SK-N-SH (cell line): ENCODE results near the gene ITGBL1. TPM values are rescaled to one million over a fixed set of nuclear protein-coding genes. Genes with fewer than 3 reads are reported as not detected.
A peak's percentile ranks its signal among the peaks of the same experiment; 100 is the strongest.

Source experiments
- CTCF ChIA-PET: fragments of 300-600, 350-600 bp; formaldehyde crosslinking; extraction: SDS; loops from one replicate; lab custom pipeline; 2021; lab: Yijun Ruan, JAX
- POLR2A ChIA-PET: fragments of 350-600 bp; sonication (Branson Sonifier 250); formaldehyde crosslinking; extraction: SDS; loops from one replicate; lab custom pipeline; 2020; ENCODE audit warnings: antibody characterized with exemption, inconsistent platforms; lab: Yijun Ruan, JAX
- DNase-seq: peaks from one replicate; pipeline ENCODE4 v3.0.0; 2012
- H2AFZ ChIP-seq: fragments of 200-600 bp; sonication (generic); 2 replicates; pipeline ENCODE4 v1.8.1; 2016; ENCODE audit warnings: antibody characterized with exemption, mild to moderate bottlenecking, low read depth
- H3F3A ChIP-seq: fragments of 200-600 bp; sonication (generic); replicated peaks from 2 replicates; pipeline ENCODE3; 2016; ENCODE audit warnings: antibody characterized with exemption, mild to moderate bottlenecking; ENCODE audit not compliant: insufficient read depth
- H3K27ac ChIP-seq, 2 experiments: fragments of 200-500 bp in 1 of 2; fragments of 200-600 bp in 1 of 2; sonication (Bioruptor generic) in 1 of 2; sonication (generic), shearing (Covaris generic) in 1 of 2; 2 replicates each; pipeline versions ENCODE4 v1.5.1 to v1.6.1; 2014 to 2016; ENCODE audit warnings: low read depth in 2 of 2, inconsistent platforms in 1 of 2, low read length in 1 of 2, mild to moderate bottlenecking in 1 of 2, mixed read lengths in 1 of 2
- H3K27me3 ChIP-seq: fragments of 200-600 bp; sonication (generic), shearing (Covaris generic); 2 replicates; pipeline ENCODE4 v1.6.1; 2016; ENCODE audit warnings: mixed run types; ENCODE audit not compliant: insufficient read depth
- H3K36me3 ChIP-seq, 2 experiments: fragments of 200-500 bp in 1 of 2; fragments of 200-600 bp in 1 of 2; sonication (Bioruptor generic) in 1 of 2; sonication (generic) in 1 of 2; replicated peaks in 1 of 2; 2 replicates each; pipeline versions ENCODE3 to v1.5.1; 2014 to 2016; ENCODE audit warnings: low read length in 1 of 2, mild to moderate bottlenecking in 1 of 2; ENCODE audit not compliant: insufficient read depth in 2 of 2, control insufficient read depth in 1 of 2
- H3K4me1 ChIP-seq, 2 experiments: fragments of 200-500 bp in 1 of 2; fragments of 200-600 bp in 1 of 2; sonication (Bioruptor generic) in 1 of 2; sonication (generic), shearing (Covaris generic) in 1 of 2; 2 replicates each; pipeline versions ENCODE4 v1.5.1 to v1.6.1; 2014 to 2016; ENCODE audit warnings: low read depth in 1 of 2, low read length in 1 of 2, mixed run types in 1 of 2; ENCODE audit not compliant: insufficient read depth in 2 of 2, control insufficient read depth in 1 of 2
- H3K4me2 ChIP-seq: fragments of 200-600 bp; sonication (generic), shearing (Covaris generic); 2 replicates; pipeline ENCODE4 v1.6.1; 2017; ENCODE audit warnings: mixed run types
- H3K4me3 ChIP-seq, 2 experiments: fragments of 200-500 bp in 1 of 2; fragments of 200-600 bp in 1 of 2; sonication (Bioruptor generic) in 1 of 2; sonication (generic), shearing (Covaris generic) in 1 of 2; 2 replicates each; pipeline versions ENCODE4 v1.5.1 to v1.8.1; 2014 to 2016; ENCODE audit warnings: low read depth in 2 of 2, inconsistent platforms in 1 of 2, low read length in 1 of 2, mild to moderate bottlenecking in 1 of 2, mixed read lengths in 1 of 2, moderate library complexity in 1 of 2
- H3K79me2 ChIP-seq: fragments of 200-600 bp; sonication (generic); 2 replicates; pipeline ENCODE4 v1.8.1; 2017; ENCODE audit warnings: mild to moderate bottlenecking; ENCODE audit not compliant: insufficient read depth
- H3K9ac ChIP-seq: fragments of 200-600 bp; sonication (generic); 2 replicates; pipeline ENCODE4 v1.6.1; 2017; ENCODE audit warnings: mixed run types
- H3K9me2 ChIP-seq: fragments of 200-600 bp; sonication (generic); 2 replicates; pipeline ENCODE4 v1.6.1; 2017; ENCODE audit warnings: mixed run types
- H3K9me3 ChIP-seq: fragments of 200-600 bp; sonication (generic); 2 replicates; pipeline ENCODE4 v1.6.1; 2017; ENCODE audit warnings: mixed run types, mild to moderate bottlenecking, moderate library complexity
- H4K20me1 ChIP-seq: fragments of 200-600 bp; sonication (generic); 2 replicates; pipeline ENCODE4 v1.6.1; 2017; ENCODE audit warnings: mild to moderate bottlenecking, mixed run types; ENCODE audit not compliant: insufficient read depth
- EZH2phosphoT487 ChIP-seq: fragments of 200-600 bp; sonication (generic); IDR thresholded peaks from 2 replicates; pipeline ENCODE4 v1.6.1; 2017; ENCODE audit warnings: low read depth, mixed run types, mild to moderate bottlenecking, antibody characterized with exemption, moderate library complexity, borderline replicate concordance
- FOXJ3 ChIP-seq: sonication (generic); formaldehyde crosslinking; IDR thresholded peaks from 2 replicates; pipeline ENCODE4 v1.5.1; 2020; ENCODE audit warnings: mild to moderate bottlenecking, missing genetic modification reagents
- GABPA ChIP-seq: IDR thresholded peaks from 2 replicates; pipeline ENCODE4 v1.4.0; 2012; ENCODE audit warnings: low read depth, mild to moderate bottlenecking
- MXI1 ChIP-seq: IDR thresholded peaks from 2 replicates; pipeline ENCODE4 v1.6.1; 2012; ENCODE audit warnings: mild to moderate bottlenecking, low read depth, low read length, improper control_type of control experiment
- NRF1 ChIP-seq: IDR thresholded peaks from 2 replicates; pipeline ENCODE4 v1.6.1; 2012; ENCODE audit warnings: low read depth, mild to moderate bottlenecking, low read length
- POLR2AphosphoS5 ChIP-seq: IDR thresholded peaks from 2 replicates; pipeline ENCODE4 v1.6.1; 2012; ENCODE audit warnings: low read depth, low read length
- RAD21 ChIP-seq: IDR thresholded peaks from 2 replicates; pipeline ENCODE4 v1.6.1; 2012; ENCODE audit warnings: mild to moderate bottlenecking, low read length
- RCOR1 ChIP-seq: fragments of 150-350 bp; IDR thresholded peaks from 2 replicates; pipeline ENCODE4 v1.6.1; 2017; ENCODE audit warnings: antibody characterized with exemption, low read length
- RFX5 ChIP-seq: IDR thresholded peaks from 2 replicates; pipeline ENCODE4 v1.6.1; 2012; ENCODE audit warnings: mild to moderate bottlenecking, improper control_type of control experiment, low read length
- RXRA ChIP-seq: IDR thresholded peaks from 2 replicates; pipeline ENCODE4 v1.4.0; 2012; ENCODE audit warnings: low read depth, mild to moderate bottlenecking, borderline replicate concordance
- SIN3A ChIP-seq: IDR thresholded peaks from 2 replicates; pipeline ENCODE4 v1.6.1; 2012; ENCODE audit warnings: low read depth, mild to moderate bottlenecking, low read length, moderate library complexity, borderline replicate concordance
- SMC3 ChIP-seq: IDR thresholded peaks from 2 replicates; pipeline ENCODE4 v1.6.1; 2012; ENCODE audit warnings: low read depth, low read length, improper control_type of control experiment
- TCF12 ChIP-seq: IDR thresholded peaks from 2 replicates; pipeline ENCODE4 v1.4.0; 2012
- TEAD4 ChIP-seq: IDR thresholded peaks from 2 replicates; pipeline ENCODE4 v1.4.0; 2012; ENCODE audit warnings: mild to moderate bottlenecking, borderline replicate concordance; ENCODE audit not compliant: insufficient read depth
- YY1 ChIP-seq: IDR thresholded peaks from 2 replicates; pipeline ENCODE4 v1.4.0; 2012; ENCODE audit warnings: low read depth, mild to moderate bottlenecking
- WGBS: methylation state at CpG from one replicate; pipeline ENCODE4 v1.1.6; 2017; ENCODE audit warnings: low lambda C conversion rate; 5-methylcytosine and 5-hydroxymethylcytosine counted together
- polyA plus RNA-seq, 3 experiments: library from polyadenylated mRNA; depleted of rRNA; stranded (reverse); fragments of >200 nt; gene quantifications; 2 replicates each; pipeline ENCODE4 v1.2.3, GENCODE V29; 2012
- TF ChIP-seq, protein P1 (sequence below): IDR thresholded peaks from 2 replicates; pipeline ENCODE4 v1.6.1; 2012; ENCODE audit warnings: mild to moderate bottlenecking, low read depth, low read length, moderate library complexity
- TF ChIP-seq, protein P2 (sequence below): IDR thresholded peaks from 2 replicates; pipeline ENCODE4 v1.4.0; 2012; ENCODE audit warnings: low read depth
- TF ChIP-seq, protein P3 (sequence below): fragments of 150-350 bp; IDR thresholded peaks from 2 replicates; pipeline ENCODE4 v1.6.1; 2017; ENCODE audit warnings: antibody characterized with exemption, low read length, low read depth, borderline replicate concordance

Gene ITGBL1, protein sequence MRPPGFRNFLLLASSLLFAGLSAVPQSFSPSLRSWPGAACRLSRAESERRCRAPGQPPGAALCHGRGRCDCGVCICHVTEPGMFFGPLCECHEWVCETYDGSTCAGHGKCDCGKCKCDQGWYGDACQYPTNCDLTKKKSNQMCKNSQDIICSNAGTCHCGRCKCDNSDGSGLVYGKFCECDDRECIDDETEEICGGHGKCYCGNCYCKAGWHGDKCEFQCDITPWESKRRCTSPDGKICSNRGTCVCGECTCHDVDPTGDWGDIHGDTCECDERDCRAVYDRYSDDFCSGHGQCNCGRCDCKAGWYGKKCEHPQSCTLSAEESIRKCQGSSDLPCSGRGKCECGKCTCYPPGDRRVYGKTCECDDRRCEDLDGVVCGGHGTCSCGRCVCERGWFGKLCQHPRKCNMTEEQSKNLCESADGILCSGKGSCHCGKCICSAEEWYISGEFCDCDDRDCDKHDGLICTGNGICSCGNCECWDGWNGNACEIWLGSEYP
- polyA plus RNA-seq (2012; rRNA removed), result 78.7 and 90.0 TPM in 2 replicates
- 114 and 131 TPM in 2 replicates for polyA plus RNA-seq (2012; cell fraction: cytosol; rRNA removed)
- 52.8 and 78.7 TPM in 2 replicates for polyA plus RNA-seq (2012; cell fraction: nucleus; rRNA removed)

DNA sequence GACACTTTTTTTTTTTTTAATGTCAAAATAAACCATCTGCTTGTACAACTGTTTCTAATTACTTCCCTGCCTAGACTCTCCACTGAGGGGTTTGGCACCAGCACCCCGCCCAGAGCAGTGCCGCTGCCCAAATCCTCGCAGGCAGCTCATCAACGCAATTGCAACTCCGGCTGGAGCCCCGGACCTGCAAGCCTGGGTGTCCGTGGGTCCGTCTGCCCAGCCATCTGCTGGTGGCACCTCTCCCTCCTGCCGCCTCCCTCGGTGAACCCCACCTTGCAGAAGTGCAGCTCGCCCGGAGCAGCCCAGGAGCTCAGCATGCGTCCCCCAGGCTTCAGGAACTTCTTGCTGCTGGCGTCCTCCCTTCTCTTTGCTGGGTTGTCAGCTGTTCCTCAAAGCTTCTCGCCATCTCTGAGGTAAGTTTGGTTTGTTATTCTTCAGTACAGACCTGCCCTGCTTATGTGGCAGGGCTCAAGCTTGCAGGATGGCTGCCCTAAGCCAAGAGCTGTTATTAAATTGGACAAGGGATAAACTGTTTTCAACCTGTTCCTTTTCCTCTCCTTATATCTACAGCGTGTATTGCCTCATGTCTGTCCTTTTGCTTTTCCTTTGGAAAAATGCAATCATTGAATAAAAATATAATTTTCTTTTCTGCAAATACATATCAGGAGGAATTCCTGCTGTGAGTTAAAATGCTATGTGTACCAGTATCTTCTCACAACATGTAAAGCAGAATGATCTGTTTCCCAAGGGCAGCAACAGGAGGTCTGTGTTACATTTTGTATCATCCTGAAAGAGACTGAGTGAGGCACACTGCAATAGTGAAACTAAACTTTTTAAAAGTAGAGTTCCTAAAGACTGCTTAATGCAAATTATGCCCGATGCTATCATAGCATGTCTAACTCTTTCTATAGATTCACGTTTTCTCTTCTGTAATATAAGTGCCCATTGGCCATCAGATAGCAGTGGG is at the start of gene ITGBL1:
TSS of gene ITGBL1 (plus strand) at position 157 of the 967 bp plus-strand sequence. CDS start at position 316, 159 bp downstream.
- Histone ChIP-seq H3K4me1 (peaks cover 11 to 38% of the 10 kb centered on the region in 2 experiments), H3K4me3 (peak within 1 kb of the TSS; percentile 65 to 82), H3K27ac (peak within 1 kb of the TSS; percentile 81 to 90), H3K9me3 (no peaks in the 10 kb centered on the region), H3K9ac (peak within 1 kb of the TSS; percentile 73), H3K36me3 (peaks cover 0 to 13% of the 10 kb centered on the region in 2 experiments), H4K20me1 (no peaks in the 10 kb centered on the region), H3F3A (peaks cover 71% of the 10 kb centered on the region), H3K9me2 (no peaks in the 10 kb centered on the region), H2AFZ (peak within 1 kb of the TSS; percentile 53), H3K4me2 (peak within 1 kb of the TSS; percentile 92), H3K79me2 (peaks cover 61% of the 10 kb centered on the region), H3K27me3 (no peaks in the 10 kb centered on the region)
- ChIA-PET POLR2A (interaction anchor here (0.5 kb wide), 1 partner anchor 1721 kb away, joined by 3 read pairs; no protein-coding TSS in a partner anchor), CTCF (interaction anchor here (0.6 to 2.0 kb wide), 7 partner anchors 8 to 308 kb away, joined by 3 to 14 read pairs (median 3); no protein-coding TSS in a partner anchor)
- WGBS, result 6% methylated on average over 12 of the region's 18 CpGs
- no peak for TF ChIP-seq GABPA
- no peak for TF ChIP-seq NRF1
- peak; percentile 41; the same call in 1 of the 2 replicates for TF ChIP-seq YY1
- no peak for TF ChIP-seq RXRA
- TF ChIP-seq, protein P1, sequence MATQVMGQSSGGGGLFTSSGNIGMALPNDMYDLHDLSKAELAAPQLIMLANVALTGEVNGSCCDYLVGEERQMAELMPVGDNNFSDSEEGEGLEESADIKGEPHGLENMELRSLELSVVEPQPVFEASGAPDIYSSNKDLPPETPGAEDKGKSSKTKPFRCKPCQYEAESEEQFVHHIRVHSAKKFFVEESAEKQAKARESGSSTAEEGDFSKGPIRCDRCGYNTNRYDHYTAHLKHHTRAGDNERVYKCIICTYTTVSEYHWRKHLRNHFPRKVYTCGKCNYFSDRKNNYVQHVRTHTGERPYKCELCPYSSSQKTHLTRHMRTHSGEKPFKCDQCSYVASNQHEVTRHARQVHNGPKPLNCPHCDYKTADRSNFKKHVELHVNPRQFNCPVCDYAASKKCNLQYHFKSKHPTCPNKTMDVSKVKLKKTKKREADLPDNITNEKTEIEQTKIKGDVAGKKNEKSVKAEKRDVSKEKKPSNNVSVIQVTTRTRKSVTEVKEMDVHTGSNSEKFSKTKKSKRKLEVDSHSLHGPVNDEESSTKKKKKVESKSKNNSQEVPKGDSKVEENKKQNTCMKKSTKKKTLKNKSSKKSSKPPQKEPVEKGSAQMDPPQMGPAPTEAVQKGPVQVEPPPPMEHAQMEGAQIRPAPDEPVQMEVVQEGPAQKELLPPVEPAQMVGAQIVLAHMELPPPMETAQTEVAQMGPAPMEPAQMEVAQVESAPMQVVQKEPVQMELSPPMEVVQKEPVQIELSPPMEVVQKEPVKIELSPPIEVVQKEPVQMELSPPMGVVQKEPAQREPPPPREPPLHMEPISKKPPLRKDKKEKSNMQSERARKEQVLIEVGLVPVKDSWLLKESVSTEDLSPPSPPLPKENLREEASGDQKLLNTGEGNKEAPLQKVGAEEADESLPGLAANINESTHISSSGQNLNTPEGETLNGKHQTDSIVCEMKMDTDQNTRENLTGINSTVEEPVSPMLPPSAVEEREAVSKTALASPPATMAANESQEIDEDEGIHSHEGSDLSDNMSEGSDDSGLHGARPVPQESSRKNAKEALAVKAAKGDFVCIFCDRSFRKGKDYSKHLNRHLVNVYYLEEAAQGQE, result 0 out of 2 replicates have a peak, but pooled peaks have one; percentile 11
- TF ChIP-seq TCF12, result peak; percentile 55
- no peak for TF ChIP-seq TEAD4
- no peak for TF ChIP-seq FOXJ3 (CRISPR knock-in tag)
- TF ChIP-seq RFX5, result no peak
- DNase-seq, result peak; percentile 38

DNA sequence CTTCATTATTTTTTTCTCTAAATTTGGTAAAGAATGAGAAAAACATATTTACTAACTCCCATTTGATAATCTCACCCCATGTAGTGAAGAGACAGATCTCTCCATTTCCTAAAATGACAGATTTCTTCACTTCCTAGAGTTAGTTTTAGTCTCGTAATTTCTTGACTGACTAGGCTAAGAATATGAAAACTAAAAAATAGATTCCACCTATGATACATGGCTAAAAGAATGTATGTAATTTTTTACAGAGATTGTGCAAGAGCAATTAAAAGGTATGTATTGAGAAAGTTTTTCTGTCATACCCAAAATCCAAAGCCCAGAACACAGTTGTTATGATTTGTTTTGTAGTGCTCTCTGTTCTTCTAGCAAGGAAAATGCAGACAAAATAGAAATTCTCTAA is 45.7 kb upstream of the ITGBL1 start:
- Histone ChIP-seq H3K4me3 (no peak overlapping the region), H3K79me2 (no peaks in the 10 kb centered on the region), H3K4me2 (no peak overlapping the region), H3K27me3 (no peaks in the 10 kb centered on the region), H3K27ac (peak overlapping the region in 1 of 2 experiments; percentile 34; a peak in 2 of 4 replicates), H3K9ac (peak overlapping the region; percentile 12; the same call in 1 of the 2 replicates), H4K20me1 (no peaks in the 10 kb centered on the region), H3K9me2 (no peaks in the 10 kb centered on the region), H3F3A (no peaks in the 10 kb centered on the region), H3K36me3 (no peaks in the 10 kb centered on the region), H2AFZ (peak overlapping the region; percentile 52; the same call in 1 of the 2 replicates), H3K9me3 (no peaks in the 10 kb centered on the region), H3K4me1 (peaks cover 0 to 7% of the 10 kb centered on the region in 2 experiments; a peak in 1 of 4 replicates)
- CTCF ChIA-PET, result no interaction called here
- no peak for DNase-seq
- POLR2A ChIA-PET, result no interaction called here
- 70% methylated on average over 1 of the region's 1 CpG for WGBS
- no peak for TF ChIP-seq POLR2AphosphoS5
- TF ChIP-seq FOXJ3 (CRISPR knock-in tag), result no peak
- no peak for TF ChIP-seq EZH2phosphoT487
- TF ChIP-seq, protein P2, sequence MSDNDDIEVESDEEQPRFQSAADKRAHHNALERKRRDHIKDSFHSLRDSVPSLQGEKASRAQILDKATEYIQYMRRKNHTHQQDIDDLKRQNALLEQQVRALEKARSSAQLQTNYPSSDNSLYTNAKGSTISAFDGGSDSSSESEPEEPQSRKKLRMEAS, result no peak
- no peak for TF ChIP-seq NRF1
- no peak for TF ChIP-seq RCOR1
- TF ChIP-seq RAD21, result no peak
- TF ChIP-seq SIN3A, result no peak
- no peak for TF ChIP-seq YY1
- TF ChIP-seq, protein P3, sequence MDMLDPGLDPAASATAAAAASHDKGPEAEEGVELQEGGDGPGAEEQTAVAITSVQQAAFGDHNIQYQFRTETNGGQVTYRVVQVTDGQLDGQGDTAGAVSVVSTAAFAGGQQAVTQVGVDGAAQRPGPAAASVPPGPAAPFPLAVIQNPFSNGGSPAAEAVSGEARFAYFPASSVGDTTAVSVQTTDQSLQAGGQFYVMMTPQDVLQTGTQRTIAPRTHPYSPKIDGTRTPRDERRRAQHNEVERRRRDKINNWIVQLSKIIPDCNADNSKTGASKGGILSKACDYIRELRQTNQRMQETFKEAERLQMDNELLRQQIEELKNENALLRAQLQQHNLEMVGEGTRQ, result no peak
- no peak for TF ChIP-seq MXI1
- TF ChIP-seq SMC3, result no peak
- TF ChIP-seq RFX5, result no peak
- no peak for TF ChIP-seq GABPA
